Effector CD8-positive, alpha-beta T cell (primary cell): ENCODE measurements around the gene IL1RAPL2.
"Not testable (repeated sequence)": the region's sequence is repeated elsewhere in the genome, so short reads cannot be mapped to it uniquely, and the experiment has no call there.

ENCODE experiments used
- DNase-seq: peaks from one replicate; lab custom pipeline; 2025; lab: John Stamatoyannopoulos, UW

The IL1RAPL2 gene

GRCh38 chrX:105173071-105173470 is 607.1 kb downstream of the IL1RAPL2 start:
- no peak for DNase-seq

GRCh38 chrX:105179644-105180043 is 613.6 kb downstream of the IL1RAPL2 start:
- no peak for DNase-seq

GRCh38 chrX:105189093-105189492 is 623.1 kb downstream of the IL1RAPL2 start:
- no peak for DNase-seq

- DNase-seq = no peak
Measured at GRCh38 chrX:105190252-105190853, 624.4 kb downstream of the IL1RAPL2 start.

GRCh38 chrX:105191878-105192277 is 625.9 kb downstream of the IL1RAPL2 start:
- DNase-seq = no peak

GRCh38 chrX:105209406-105209805 is 643.4 kb downstream of the IL1RAPL2 start:
- DNase-seq = no peak

GRCh38 chrX:105210258-105210657 is 644.3 kb downstream of the IL1RAPL2 start:
- no peak for DNase-seq

- DNase-seq = no peak
Measured at GRCh38 chrX:105211066-105211575, 645.1 kb downstream of the IL1RAPL2 start.

GRCh38 chrX:105219454-105220401 is 653.7 kb downstream of the IL1RAPL2 start:
- DNase-seq = no peak

GRCh38 chrX:105220636-105221035 is 654.6 kb downstream of the IL1RAPL2 start, which contains the start of gene TEX13A:
TEX13A (minus strand) TSS chrX:105220694; CDS start chrX:105220397, 297 bp downstream.
- no peak for DNase-seq

GRCh38 chrX:105221374-105221773 is 655.4 kb downstream of the IL1RAPL2 start:
- DNase-seq = no peak

- no peak for DNase-seq
Measured at GRCh38 chrX:105226499-105226898, 660.5 kb downstream of the IL1RAPL2 start.

GRCh38 chrX:105228602-105229001 is 662.6 kb downstream of the IL1RAPL2 start:
- DNase-seq = no peak

GRCh38 chrX:105229146-105229545 is 663.1 kb downstream of the IL1RAPL2 start:
- no peak for DNase-seq

GRCh38 chrX:105237407-105237806 is 671.4 kb downstream of the IL1RAPL2 start:
- DNase-seq = not testable (repeated sequence)

- DNase-seq = no peak
Measured at GRCh38 chrX:105241056-105241455, 675.1 kb downstream of the IL1RAPL2 start.

GRCh38 chrX:105260291-105261043 is 694.5 kb downstream of the IL1RAPL2 start:
- DNase-seq = no peak

GRCh38 chrX:105263171-105263570 is 697.2 kb downstream of the IL1RAPL2 start:
- DNase-seq = no peak

- no peak for DNase-seq
Measured at GRCh38 chrX:105263801-105264200, 697.8 kb downstream of the IL1RAPL2 start.

- no peak for DNase-seq
Measured at GRCh38 chrX:105265093-105265492, 699.1 kb downstream of the IL1RAPL2 start.

GRCh38 chrX:105266456-105266855 is 700.5 kb downstream of the IL1RAPL2 start:
- DNase-seq = no peak

GRCh38 chrX:105267167-105267566 is 701.2 kb downstream of the IL1RAPL2 start:
- DNase-seq = no peak
